COR-L47 (cell line): ENCODE measurements around the gene FRMPD4.
A peak's percentile ranks its signal among the peaks of the same experiment; 100 is the strongest.

Experiments
- DNase-seq: peaks from one replicate; lab custom pipeline; 2025; lab: John Stamatoyannopoulos, UW

Gene FRMPD4

DNA sequence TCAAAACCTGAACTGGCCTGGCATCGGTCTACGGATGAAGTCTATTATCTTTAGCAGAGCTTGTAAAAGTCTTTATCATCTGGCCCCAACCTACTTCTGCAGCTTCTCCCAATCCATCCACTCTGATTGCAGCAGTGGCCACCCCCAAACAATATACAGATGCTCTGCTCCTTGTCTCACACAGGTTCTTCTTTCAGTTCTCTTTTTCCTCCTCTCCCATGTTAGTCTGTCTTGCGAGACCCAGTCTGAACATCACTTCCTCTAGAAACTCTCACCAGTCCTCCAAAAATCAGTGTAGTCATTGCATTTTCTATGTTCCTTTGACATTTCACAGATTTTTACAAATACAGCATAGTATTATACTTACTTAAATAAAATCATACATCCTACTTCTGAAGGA, 163.0 kb downstream of the FRMPD4 start:
- no peak for DNase-seq

DNA sequence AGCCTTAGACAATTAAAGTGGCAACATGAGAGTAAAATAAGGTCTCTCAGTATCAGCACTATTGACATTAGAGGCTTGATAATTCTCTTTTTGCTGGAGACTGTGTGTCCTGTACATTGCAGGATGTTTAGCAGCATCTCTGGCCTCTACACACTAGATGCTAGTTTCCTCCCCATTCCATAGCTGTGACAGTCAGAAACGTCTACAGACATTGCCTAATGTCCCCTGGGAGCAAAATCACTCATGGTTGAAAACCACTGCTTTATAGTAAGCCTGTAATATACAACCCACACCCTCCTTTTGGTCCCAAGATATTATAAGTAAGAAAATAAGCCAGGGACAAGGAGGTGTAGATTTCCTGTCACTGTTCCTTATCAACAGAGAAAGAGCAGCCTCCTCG, 166.0 kb downstream of the FRMPD4 start:
- no peak for DNase-seq

DNA sequence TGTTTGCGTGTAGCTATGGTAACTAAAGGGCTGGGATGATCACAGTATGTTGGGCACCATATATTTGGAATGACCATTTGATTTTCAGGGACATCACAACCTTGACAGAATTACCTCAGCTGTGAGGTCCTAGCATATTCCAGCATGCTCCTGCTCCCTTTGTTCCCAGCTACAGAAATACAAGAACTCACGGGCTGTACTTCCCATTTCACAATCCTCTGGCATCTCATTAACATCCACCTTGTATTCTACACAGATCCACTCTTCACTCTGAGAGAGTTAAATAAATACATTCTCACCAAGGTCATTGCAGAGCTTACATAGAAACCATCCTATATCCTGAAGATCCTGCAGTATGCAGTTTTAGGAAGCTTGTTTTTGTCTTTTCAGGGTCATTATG, 169.7 kb downstream of the FRMPD4 start:
- no peak for DNase-seq

DNA sequence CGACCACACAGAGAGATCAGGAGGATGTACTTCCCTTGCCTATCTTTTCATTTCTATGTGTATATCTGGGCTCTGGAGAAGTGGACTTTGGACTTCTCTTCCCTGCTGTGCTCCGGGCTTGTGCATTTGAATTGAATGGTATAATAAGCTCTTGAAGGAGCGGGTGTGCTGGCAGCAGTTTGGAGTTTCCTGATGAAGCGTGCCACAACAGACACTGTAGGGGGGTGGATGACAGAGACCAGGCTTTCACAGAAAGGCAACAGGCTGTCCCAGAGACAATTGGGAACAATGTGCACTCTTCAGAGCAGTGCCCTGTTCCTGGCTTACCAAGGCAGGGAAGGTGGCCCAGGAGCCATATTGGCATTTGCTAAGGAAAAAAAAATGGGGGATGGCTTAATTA, 170.1 kb downstream of the FRMPD4 start:
- no peak for DNase-seq

DNA sequence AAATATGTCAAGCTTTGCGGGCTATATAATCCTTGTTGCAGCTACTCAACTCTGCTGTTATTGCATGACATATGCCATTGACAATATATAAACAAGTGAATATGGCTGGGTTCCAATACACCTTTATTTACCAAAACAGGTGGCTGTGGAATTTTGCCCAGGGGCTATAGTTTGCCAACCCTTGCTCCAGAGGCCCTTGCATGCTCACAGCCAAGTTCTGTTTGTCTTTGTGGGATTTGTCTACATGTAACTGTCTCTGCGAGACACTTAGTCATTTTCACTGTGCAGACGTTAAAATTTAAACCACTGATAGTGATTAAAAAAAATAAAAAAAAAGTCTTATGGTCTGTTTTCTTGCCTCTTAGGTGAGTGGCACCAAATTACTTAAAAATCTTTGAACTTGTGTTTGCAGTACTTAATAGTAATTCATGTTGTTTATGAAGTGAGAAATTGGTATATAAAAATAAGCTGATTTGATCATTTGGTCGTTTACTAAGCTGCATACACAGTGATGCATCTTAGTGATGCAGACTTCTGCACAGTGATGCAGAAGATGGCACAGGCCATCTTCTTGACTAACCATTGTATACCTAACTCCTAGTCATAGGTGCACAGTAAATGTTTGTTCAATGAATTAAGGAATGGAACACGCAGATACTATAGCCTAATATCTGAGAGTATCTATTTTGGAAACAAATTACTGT, 170.9 kb downstream of the FRMPD4 start:
- DNase-seq = peak; percentile 60

DNA sequence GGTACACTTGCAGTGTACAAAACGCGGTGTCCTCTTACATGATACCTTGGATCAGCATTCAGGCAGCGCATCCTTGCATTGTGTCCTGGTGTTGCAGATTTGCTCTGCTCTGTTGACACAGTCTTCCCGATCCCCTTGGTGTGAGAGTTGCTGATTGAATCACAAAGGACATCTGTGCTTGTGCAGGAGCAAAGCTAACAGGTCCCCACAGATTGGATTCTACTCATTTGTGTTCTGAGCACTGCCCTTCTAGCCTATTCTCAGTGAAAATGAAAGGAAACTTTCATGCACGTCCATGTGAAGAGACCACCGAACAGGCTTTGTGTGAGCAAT, 171.4 kb downstream of the FRMPD4 start:
- DNase-seq = no peak

DNA sequence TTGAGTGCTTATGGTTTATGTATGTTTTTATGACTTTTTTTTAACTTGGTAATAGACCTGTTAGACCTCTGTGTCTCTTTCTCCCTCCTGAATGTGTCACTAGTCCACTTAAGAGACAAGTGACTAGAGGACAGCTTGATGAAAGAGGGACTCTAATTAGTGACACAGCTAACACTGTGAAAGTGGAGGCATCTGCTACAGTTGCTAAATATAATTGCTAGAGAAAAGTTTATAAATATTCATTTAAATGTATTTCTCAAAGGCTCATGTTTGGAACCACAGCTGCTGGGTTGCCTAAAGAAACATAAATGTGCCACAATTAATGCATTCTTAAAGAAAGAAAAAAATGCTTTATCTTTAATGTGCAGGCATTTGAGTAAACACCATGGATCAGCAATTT, 176.4 kb downstream of the FRMPD4 start:
- no peak for DNase-seq

DNA sequence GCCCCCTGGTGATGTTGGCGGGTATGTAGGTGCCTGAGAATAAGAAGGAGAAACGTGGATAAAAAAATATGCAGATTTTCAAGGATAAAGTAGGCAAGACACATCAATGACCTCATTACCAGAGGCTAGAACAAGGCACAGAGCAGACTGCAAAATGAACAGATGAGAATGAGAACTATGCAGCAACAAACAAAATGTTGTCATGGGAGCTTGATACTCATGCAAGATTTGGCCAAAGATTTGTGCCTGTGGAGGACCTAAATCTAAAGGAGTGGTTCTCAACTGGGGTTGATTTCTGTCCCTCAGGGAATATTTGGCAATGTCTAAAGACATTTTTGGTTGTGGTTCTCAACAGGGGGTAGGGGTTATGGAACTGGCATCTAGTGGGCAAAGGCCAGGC, 177.3 kb downstream of the FRMPD4 start:
- DNase-seq = no peak

DNA sequence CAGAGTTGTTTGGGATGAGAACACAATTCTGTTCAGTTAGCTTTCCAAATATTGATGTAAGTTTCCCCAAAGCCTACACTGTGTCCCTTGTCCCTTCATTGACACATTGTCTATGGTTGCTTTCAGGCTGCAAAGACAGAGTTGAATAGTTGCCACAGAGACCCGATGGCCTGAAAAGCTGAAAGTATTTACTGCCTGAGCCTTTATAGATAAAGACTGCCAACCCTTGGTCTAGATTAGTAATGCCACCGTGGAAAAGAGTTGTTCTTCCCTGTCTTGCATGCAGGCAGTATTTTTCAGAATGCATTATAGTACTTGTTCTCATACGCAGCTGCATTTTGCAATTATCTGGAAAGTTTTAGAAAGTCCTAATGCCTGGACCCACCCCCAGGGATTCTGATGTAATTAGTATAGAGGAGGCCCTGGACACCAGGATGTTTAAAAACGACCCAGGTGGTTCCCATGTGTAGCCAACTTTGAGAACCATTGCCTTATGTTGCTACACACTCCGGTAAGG, 180.8 kb downstream of the FRMPD4 start:
- no peak for DNase-seq

DNA sequence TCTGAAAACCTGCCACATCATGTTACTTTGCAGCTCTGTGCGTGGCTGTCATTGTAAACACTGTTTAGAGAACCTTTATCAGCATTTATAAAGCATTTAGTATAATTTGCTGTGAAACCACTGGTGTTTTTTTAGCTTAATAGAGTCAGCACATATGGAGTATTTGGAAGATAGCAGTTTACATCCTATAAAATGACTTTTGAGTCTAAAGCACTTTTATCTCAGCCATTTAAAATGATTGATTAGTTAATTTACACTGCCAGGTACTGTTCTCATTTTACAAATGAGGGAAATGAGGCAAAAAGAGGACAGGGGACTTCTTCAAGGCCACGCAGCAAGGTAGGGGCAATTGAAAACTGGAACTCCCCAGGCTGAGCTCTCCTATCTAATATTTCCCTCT, 181.7 kb downstream of the FRMPD4 start:
- no peak for DNase-seq

DNA sequence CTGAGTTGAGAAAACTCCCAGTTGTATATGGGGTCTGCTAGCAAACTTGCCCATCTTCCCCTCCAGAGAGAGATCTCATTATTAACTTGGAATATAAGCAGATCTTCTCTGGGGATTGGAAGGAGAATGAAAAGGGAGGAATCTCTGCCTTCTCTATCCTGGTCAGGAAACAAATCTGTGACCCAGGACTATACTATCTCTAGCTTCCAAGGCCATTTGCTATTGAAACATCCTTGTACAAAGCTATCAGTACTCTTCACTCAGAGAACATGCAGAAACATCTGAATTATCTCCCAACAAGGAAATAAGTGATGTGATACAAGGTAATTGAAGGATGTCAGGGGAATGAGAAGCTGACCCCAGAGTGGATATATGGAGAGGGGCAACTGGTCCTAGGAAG, 183.8 kb downstream of the FRMPD4 start:
- DNase-seq = no peak

DNA sequence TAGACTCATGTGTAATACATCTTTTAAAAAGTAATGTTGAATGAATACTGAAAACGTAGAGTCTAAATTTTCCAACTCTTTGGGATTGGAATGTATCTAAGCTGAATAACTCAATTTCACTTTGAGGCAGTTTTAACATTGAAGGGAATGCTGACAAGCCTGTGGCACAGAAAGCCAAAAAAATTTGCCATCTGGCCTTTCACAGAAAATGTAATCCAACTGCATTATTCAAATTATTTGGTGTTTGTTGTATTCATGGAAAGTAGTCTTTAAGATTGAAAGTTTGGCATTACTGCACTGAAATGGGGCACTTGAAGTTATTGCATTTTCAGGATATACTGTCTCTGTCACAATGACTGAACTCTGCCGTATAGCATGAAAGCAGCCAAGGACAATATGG, 186.9 kb downstream of the FRMPD4 start:
- no peak for DNase-seq

DNA sequence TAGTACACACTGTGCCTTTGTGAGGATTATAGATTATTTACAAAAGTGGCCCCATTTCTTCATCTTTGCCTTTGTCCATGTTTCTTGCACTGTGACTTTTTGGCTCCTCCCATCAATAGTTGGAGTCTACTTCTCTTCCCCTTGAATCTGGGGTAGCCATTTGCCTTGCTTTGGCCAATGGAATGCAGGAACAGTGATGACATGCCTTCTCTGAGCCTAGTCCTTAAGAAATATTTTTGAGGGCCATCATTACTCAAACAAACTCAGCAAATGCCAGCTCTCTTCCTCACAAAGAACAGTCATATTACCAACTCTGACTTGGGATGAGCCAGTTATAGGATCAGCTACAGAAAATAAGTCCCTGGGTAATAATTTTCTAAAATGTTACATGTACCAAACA, 189.6 kb downstream of the FRMPD4 start:
- no peak for DNase-seq

DNA sequence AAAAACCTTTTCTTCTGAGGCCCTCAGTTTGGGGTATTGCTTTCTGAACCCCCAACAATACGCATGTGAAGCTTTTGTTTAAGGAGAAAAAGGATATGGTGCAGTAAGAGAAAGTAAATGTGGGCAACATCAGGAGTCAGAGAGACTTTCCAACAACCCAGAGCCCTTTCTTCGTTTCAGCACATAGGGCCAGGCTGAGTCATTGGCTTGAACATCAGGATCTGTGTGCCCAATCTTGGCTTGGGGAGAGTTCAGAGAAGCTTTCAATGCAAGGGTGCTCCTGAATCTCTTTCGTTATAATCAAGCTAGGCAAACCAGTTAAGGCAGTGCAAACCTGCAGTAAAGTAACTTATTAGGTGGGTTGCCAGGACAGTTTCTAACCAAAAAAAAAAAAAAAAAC, 191.2 kb downstream of the FRMPD4 start:
- DNase-seq = no peak

DNA sequence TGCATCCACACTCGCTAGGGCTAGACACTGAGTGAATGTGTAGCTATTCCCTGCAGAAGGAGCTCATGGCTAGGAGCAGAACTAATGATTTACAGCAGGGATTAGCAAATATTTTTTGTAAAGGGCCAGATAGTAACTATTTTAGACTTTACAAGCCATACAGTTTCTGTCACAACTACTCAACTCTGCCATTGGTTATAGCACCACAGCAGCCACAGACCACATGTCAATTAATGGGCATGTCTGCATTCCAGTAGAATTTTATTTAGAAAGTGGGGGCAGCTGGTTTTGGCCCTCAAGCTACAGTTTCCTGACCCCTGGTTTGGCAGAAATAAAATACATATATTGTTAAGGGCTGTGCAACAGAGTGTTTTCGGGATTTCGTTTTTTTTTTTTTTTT, 192.6 kb downstream of the FRMPD4 start:
- DNase-seq = no peak

DNA sequence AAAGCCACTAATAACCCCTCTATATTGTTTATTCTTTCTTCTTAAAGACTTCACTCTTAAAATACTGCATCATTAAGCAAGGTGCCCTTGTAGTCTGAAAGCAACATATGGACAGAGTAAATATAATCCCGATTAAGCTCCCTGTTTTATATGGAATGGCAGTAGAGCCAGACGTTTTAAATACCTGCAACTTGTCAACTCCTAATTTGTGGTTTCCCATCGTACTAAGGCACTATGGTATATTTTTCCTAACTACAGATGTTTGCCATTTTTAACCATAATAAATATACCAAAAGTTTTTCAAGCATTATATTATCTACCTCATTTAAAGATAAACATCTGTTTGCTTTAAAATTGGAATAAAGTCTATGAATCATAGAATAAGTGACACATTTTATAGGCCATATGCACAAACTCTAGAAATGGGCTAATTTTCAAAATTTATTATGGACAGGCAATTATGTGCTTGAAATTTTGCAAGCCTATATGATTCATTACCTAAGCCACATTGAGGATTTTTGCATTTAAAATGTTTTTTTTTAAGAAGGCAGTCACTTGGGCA, 194.6 kb downstream of the FRMPD4 start:
- DNase-seq = no peak

DNA sequence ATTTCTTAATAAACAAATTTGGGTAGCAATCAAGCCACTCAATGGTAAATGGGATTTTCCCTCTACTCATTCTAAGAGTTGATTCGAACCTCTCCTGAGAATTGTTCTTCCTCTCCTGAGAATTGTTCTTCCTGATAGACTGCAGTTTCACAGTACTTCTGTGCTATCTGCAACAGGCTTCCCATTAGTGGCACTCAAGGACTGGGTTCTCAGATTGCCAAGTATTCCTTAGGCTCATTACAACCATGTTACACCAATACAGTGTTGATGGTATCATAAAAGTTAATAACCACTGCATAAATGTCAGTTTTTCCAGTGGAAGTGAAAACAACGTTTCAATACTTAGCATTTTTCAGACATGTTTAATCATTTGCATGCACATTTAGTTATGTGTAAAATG, 201.6 kb downstream of the FRMPD4 start:
- DNase-seq = no peak

DNA sequence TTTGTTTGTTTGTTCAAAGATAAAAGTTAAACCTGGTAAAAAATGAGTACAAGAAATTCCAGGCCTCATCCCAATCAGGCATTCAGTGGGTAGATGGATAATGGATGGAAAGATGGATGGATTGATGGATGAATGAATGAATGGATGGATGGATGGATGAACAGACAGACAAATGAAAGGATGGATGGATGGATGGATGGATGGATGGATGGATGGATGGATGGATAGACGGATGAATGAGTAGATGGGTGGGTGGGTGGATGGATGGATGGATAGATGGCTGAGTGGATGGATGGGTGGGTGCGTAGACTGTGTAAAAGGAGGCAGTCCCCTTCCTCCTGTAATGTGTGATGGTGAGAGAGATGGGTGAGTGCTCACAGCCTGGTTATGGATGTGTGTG, 206.7 kb downstream of the FRMPD4 start:
- no peak for DNase-seq

DNA sequence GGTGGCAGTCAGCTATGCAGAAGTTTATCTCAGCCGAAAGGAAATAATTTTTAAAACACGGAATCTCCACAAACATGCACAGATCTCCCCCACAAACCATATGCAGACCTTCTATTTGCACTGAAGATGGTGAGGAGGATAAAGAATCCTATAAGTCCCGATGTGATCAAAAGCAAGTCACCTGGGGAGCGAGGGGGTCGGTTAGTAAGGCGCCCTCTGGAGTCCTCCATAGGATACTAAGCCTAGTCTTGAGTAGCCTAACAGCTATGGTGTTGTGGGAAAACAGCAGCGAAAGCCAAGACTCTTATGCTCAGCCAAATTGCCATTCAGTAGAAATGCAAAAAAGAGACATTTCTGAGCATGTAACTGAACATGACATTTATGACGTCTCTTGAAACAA, 210.9 kb downstream of the FRMPD4 start:
- no peak for DNase-seq

DNA sequence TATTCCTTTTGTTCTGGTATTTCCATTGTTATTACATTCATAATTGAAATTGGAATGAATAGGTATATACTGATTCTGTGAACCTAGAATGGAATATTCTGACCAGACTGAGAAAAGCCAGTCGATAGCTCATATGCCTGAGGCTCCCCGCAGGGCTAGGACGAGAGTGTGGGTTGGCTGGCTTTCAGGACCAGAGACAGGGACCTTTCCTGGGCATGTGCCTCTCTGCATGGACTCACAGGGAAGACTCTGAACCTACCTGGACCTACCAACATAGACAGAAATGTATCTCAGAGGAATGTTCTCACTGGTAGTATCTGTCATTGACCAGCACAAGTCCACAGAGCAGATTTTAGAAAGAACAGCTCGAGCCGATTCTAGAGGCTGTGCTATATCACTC, 214.6 kb downstream of the FRMPD4 start:
- DNase-seq = no peak

DNA sequence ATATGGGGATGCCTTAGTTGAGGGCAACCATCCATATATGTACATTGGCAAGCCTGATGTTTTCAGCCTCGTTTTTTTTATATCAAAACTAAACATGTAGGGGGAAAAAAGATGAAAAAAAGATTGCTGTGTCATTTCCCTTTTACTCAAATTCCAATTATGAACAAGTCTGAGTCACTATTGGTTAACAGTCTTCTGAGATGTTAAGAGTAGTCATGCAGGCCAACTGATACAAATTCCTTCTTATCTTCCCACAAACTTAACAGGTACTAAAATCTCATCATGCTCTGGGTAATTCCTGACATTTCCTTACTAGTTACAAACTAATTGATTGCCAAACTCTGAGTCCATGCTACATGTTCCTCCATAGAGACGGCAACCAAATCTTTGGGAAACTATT, 222.1 kb downstream of the FRMPD4 start:
- no peak for DNase-seq

DNA sequence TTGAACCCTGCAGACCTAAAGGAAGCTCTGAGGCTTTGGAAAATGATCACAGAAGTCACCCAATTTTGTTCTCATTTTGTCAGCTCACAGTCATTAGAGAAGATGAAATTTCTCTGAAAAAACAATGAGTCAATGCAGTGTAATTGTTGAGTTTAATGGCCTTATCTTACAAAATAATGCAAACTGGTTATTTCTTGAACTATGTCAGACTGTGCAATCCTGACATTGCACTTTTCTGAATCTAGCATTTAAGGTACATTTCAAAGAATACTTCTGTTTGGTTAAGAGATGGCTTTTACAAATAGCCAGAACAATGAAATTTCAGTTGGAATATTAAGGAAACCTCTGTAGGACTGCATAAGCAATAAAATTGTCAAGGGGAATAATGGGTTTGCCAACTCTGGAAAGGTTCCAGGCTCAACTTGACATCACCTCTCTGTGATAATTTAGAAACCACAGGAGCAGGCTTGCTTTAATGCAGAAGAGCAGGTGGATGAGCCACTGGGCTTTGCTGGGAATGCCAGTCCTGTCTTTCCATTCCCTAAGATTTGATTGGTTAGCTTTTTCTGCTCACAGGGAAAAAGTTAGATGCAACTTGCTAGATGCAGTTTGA, 222.8 kb downstream of the FRMPD4 start:
- peak; percentile 71 for DNase-seq

DNA sequence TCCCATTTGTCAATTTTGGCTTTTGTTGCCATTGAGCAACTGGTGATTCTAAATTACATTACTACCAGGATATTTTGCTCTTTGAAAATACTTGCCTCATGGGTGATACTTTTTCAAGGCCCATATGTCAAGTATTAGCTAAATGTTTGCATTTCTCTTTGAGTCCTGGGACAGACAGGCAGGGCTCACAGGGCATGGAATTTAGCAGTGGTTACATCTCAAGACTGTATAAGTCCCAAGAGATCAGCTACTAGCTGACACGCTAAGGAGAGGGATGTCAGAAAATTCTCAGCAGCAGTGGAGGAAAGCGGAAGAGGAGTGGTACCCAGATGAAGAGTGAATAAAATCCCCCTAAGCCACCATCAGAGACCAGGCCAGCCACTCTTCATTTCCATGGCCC, 224.9 kb downstream of the FRMPD4 start:
- DNase-seq = no peak

DNA sequence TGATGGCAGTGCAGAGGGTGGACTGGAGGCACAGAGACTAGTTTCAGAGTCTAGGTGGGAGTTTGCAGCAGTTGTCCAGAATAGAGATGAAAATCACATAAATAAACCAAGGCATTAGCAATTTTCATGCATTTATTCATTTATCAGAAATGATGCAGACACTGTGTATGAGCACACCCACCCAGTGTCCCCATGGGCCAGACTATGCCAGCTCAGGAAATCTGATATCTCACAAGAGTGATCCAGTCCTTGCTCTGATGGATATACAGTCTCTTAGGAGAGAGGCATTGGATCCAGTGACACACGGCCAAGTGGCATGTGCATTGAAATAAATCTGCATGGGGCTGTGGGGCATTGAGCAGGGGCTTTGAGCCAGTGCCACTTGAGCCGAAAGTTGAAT, 228.2 kb downstream of the FRMPD4 start:
- no peak for DNase-seq
